Measurements from ENCODE around the gene SIN3B. TPM values are rescaled to one million over a fixed set of nuclear protein-coding genes. Genes with fewer than 3 reads are reported as not detected.
A peak's percentile ranks its signal among the peaks of the same experiment; 100 is the strongest.

The SIN3B gene
- polyA plus RNA-seq, 2 of the 4 experiments (the other 2 are of a cell fraction) = 12.2 to 21.3 TPM

GRCh38 chr19:16888629-16889365 lies 59.6 kb downstream of the SIN3B start, which contains the start of gene F2RL3:
Gene F2RL3, plus strand, starts transcription at chr19:16888999. Its CDS starts 191 bp downstream, at chr19:16889190.
- no peaks in the 10 kb centered on the region for H3K9me3 ChIP-seq
- ATAC-seq (no peak), DNase-seq (ENCODE audit: low read depth in 1 of 2, low spot score in 1 of 2) (no peak), FAIRE-seq (no peak)
- no peak within 1 kb of the TSS for H3K4me2 ChIP-seq
- TF ChIP-seq HOXB13 (CRISPR knock-in tag; IDR thresholded peaks at IDR 0.05; ENCODE audit: low read depth) = no peak
- TF ChIP-seq KDM1A (IDR thresholded peaks at IDR 0.05; ENCODE audit: low read depth) = no peak
- TF ChIP-seq BHLHE40 (IDR thresholded peaks at IDR 0.05; ENCODE audit: low read depth, low read length) = no peak
- TF ChIP-seq FOSL2 (IDR thresholded peaks at IDR 0.05) = no peak
- no peak for TF ChIP-seq FOSL2 (CRISPR knock-in tag; IDR thresholded peaks at IDR 0.05)
- no peak for TF ChIP-seq ZSCAN20 (CRISPR knock-in tag; IDR thresholded peaks at IDR 0.05)
- TF ChIP-seq CEBPB (IDR thresholded peaks at IDR 0.05) = no peak
- TF ChIP-seq HOXA7 (CRISPR knock-in tag; IDR thresholded peaks at IDR 0.05) = no peak
- no peak for TF ChIP-seq JUNB (IDR thresholded peaks at IDR 0.05)
- TF ChIP-seq RCOR1 (IDR thresholded peaks at IDR 0.05; ENCODE audit: low read depth, low read length) = no peak
- no peak for TF ChIP-seq HDAC2 (IDR thresholded peaks at IDR 0.05)
- H3K4me1 ChIP-seq = no peaks in the 10 kb centered on the region
- POLR2A ChIA-PET = no interaction called here
- WGBS (ENCODE audit: missing lambda C conversion rate) = 73% methylated on average over 9 of the region's 31 CpGs
- H3K4me3 ChIP-seq = no peak within 1 kb of the TSS
- no peak within 1 kb of the TSS; a peak in 1 of 6 replicates for H3K27ac ChIP-seq
- CTCF ChIA-PET = no interaction called here

GRCh38 chr19:16889366-16889882 lies 60.2 kb downstream of the SIN3B start:
- DNase-seq (ENCODE audit: low read depth in 1 of 2, low spot score in 1 of 2) (no peak), ATAC-seq (peak; percentile 25 to 32; a peak in 1 of 6 replicates), FAIRE-seq (no peak)
- H3K4me1 ChIP-seq = no peaks in the 10 kb centered on the region
- 83% methylated on average over 9 of the region's 22 CpGs for WGBS (ENCODE audit: missing lambda C conversion rate)
- POLR2A ChIA-PET = no interaction called here
- no peaks in the 10 kb centered on the region for H3K9me3 ChIP-seq
- H3K4me2 ChIP-seq = no peak overlapping the region
- H3K27ac ChIP-seq = no peak overlapping the region
- CTCF ChIA-PET = no interaction called here
- TF ChIP-seq NFE2L2 (conservative IDR thresholded peaks at IDR 0.05; ENCODE audit: low read length) (no peak), RNF2 (IDR thresholded peaks at IDR 0.05; ENCODE audit: borderline replicate concordance, low read depth) (no peak), ZNF302 (CRISPR knock-in tag; IDR thresholded peaks at IDR 0.05) (no peak), JUN (IDR thresholded peaks at IDR 0.05) (no peak), TFCP2L1 (CRISPR knock-in tag; IDR thresholded peaks at IDR 0.05) (no peak)
- H3K4me3 ChIP-seq = no peak overlapping the region

- Histone ChIP-seq H3K9me3 (no peaks in the 10 kb centered on the region), H3K27ac (no peak overlapping the region), H3K4me3 (no peak overlapping the region), H3K4me1 (no peaks in the 10 kb centered on the region), H3K4me2 (no peak overlapping the region)
- FAIRE-seq = no peak
- ChIA-PET POLR2A (no interaction called here), CTCF (no interaction called here)
- no peak for DNase-seq (ENCODE audit: low read depth in 1 of 2, low spot score in 1 of 2)
- WGBS (ENCODE audit: missing lambda C conversion rate) = 92% methylated on average over 20 of the region's 48 CpGs
- TF ChIP-seq TFCP2L1 (CRISPR knock-in tag; IDR thresholded peaks at IDR 0.05) (no peak), REST (IDR thresholded peaks at IDR 0.05) (no peak), NR3C1 (IDR thresholded peaks at IDR 0.05) (no peak), USF2 (IDR thresholded peaks at IDR 0.05) (no peak), MAX (IDR thresholded peaks at IDR 0.05) (no peak), CHD4 (IDR thresholded peaks at IDR 0.05; ENCODE audit: borderline replicate concordance) (no peak), NFE2L2 (conservative IDR thresholded peaks at IDR 0.05; ENCODE audit: low read length) (no peak), FOSB (CRISPR knock-in tag; IDR thresholded peaks at IDR 0.05) (no peak), EHF (CRISPR knock-in tag; IDR thresholded peaks at IDR 0.05) (no peak), ESRRA (IDR thresholded peaks at IDR 0.05; ENCODE audit: borderline replicate concordance, low read length) (no peak), JUNB (IDR thresholded peaks at IDR 0.05) (no peak), KDM1A (IDR thresholded peaks at IDR 0.05; ENCODE audit: low read depth) (no peak), JUN (IDR thresholded peaks at IDR 0.05) (no peak), BCL3 (IDR thresholded peaks at IDR 0.05) (no peak), HEYL (CRISPR knock-in tag; IDR thresholded peaks at IDR 0.05) (no peak)
- ATAC-seq = no peak
Measured at GRCh38 chr19:16889883-16890460, 60.8 kb downstream of the SIN3B start.
